Testis (tissue), 3 donors: Measurements from ENCODE around the gene EXOC3L4. TPM values are rescaled to one million over a fixed set of nuclear protein-coding genes. Genes with fewer than 3 reads are reported as not detected.
"Not testable (repeated sequence)": the region's sequence is repeated elsewhere in the genome, so short reads cannot be mapped to it uniquely, and the experiment has no call there.

Experiments used
- DNase-seq: peaks from one replicate; pipeline ENCODE4 v3.0.0-alpha.2; 2019
- H3K27ac ChIP-seq, 2 donors: fragments of 200-600 bp; sonication (generic); one replicate each; pipeline ENCODE4 v1.5.1; 2019
- H3K27me3 ChIP-seq: fragments of 200-600 bp; sonication (generic); one replicate; pipeline ENCODE4 v1.5.1; 2019
- H3K36me3 ChIP-seq: fragments of 200-600 bp; sonication (generic); one replicate; pipeline ENCODE4 v1.5.1; 2017; ENCODE audit warnings: low read depth; ENCODE audit errors: missing control alignments
- H3K4me1 ChIP-seq: fragments of 200-600 bp; sonication (generic); one replicate; pipeline ENCODE4 v1.5.1; 2019
- H3K4me3 ChIP-seq, 2 donors: fragments of 200-600 bp; sonication (generic); one replicate each; pipeline ENCODE4 v1.5.1; 2017 to 2019
- H3K9me3 ChIP-seq: fragments of 200-600 bp; sonication (generic); one replicate; pipeline ENCODE4 v1.5.1; 2017
- CTCF ChIP-seq, 3 experiments: fragments of 450-650 bp in 2 of 3; fragments of 200-600 bp in 1 of 3; sonication (generic) in 1 of 3; IDR thresholded peaks; one replicate each; pipeline ENCODE4 v1.5.1; 2016 to 2019; ENCODE audit warnings: antibody characterized with exemption in 3 of 3, mild to moderate bottlenecking in 2 of 3, moderate library complexity in 1 of 3
- POLR2A ChIP-seq: fragments of 450-650 bp; IDR thresholded peaks from one replicate; pipeline ENCODE4 v1.6.1; 2017; ENCODE audit warnings: antibody characterized with exemption, mild to moderate bottlenecking, moderate library complexity
- WGBS, 2 donors: methylation state at CpG; one replicate each; pipeline ENCODE4 v1.1.5; 2018; 5-methylcytosine and 5-hydroxymethylcytosine counted together
- intact Hi-C: fragments of 100-400 bp; cut with DNase I; formaldehyde crosslinking; loops from one replicate; pipeline ENCODE4 v1.15.1; 2023; ENCODE audit warnings: low total_unique reads
- polyA plus RNA-seq: library from polyadenylated mRNA; stranded (reverse); fragments of 350-450 nt; fragmentation: Illumina TruSeq; extraction: RNeasy Lipid Tissue Mini Kit (QIAGEN cat#74804); gene quantifications from one replicate; pipeline ENCODE4 v1.2.3, GENCODE V29; 2014; ENCODE audit warnings: low read depth, low replicate concordance; ENCODE audit not compliant: insufficient read depth
- total RNA-seq, 2 donors: library from RNA; depleted of rRNA; stranded (reverse); fragments of >200 nt; gene quantifications; one replicate each; pipeline ENCODE4 v1.2.3, GENCODE V29; 2016

EXOC3L4 gene
- total and polyA plus RNA-seq, 3 donors from 2014 or later: 1.0 to 2.4 (median 2.4) TPM

DNA sequence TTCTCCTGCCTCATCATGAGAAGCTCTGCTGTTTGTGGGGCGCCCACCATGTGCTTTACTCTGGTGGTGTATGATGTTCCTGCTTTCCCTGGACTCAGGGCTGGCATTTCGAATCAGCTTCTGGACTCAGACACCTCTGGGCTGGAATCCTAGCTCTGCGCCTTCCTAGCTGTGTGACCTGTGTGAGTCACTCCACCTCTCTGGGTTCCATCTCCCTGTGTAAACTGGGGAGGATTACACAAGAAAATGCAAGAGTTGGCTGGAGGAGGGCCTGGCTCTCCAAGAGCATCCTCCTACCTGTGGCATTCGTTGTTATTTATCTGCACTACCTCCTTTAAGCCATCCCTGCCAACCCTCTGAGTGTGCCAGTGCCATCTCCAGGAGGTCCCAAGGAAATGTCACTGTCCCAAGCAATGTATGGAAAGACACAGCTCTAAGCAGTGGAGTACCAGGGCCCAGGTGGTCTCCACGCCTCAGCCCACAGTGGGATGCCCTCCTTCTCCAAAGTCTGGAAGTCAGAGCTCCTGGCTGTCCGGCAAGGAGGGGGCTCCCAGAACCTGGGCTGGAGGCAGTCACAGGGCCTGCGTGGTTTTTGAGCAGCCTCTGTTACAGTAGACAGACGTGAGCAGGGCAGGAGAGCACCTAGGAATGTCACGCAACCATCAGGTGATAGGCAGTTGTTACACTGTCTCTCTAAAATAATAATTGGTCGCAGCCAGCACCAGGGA is 21.5 kb downstream of the EXOC3L4 start:
- H3K4me3 ChIP-seq: no peak overlapping the region
- WGBS, 2 donors: 87 to 89% methylated on average over 10 of the region's 10 CpGs
- H3K27ac ChIP-seq: peak overlapping the region in 1 of 2 donors; percentile 31
- intact Hi-C loops: no loop called here
- no peak for DNase-seq
- TF ChIP-seq POLR2A (no peak), CTCF (IDR thresholded peaks at IDR 0.05) (no peak)
- H3K27me3 ChIP-seq: no peaks in the 10 kb centered on the region
- H3K4me1 ChIP-seq: peaks cover 15% of the 10 kb centered on the region
- H3K9me3 ChIP-seq: no peaks in the 10 kb centered on the region
- no peaks in the 10 kb centered on the region for H3K36me3 ChIP-seq

DNA sequence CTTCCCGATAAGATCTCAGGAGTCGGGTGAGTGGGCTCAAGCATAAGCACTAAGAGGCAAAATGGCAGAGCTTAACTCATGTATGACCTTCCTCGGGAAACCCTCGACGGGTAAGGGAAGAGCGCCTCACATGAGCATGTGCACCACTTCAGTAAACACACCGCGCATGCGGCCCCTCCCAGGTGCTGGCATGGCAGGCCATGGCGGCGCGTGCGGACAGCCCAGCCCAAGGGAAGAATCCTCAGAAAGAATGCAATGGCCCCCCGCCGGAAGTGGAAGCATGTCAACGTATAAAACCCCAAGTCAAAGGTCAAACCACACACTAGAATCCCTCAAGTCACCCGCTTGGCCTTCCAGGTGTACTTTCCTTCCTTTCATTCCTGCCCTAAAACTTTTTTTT is 22.1 kb downstream of the EXOC3L4 start:
- H3K27ac ChIP-seq: no peak overlapping the region
- intact Hi-C loops: no loop called here
- no peaks in the 10 kb centered on the region for H3K36me3 ChIP-seq
- 86 to 88% methylated on average over 17 of the region's 17 CpGs for WGBS, 2 donors
- TF ChIP-seq POLR2A: no peak
- no peak for TF ChIP-seq CTCF (IDR thresholded peaks at IDR 0.05)
- no peak for DNase-seq
- no peaks in the 10 kb centered on the region for H3K9me3 ChIP-seq
- H3K4me3 ChIP-seq: no peak overlapping the region
- H3K27me3 ChIP-seq: no peaks in the 10 kb centered on the region
- peaks cover 15% of the 10 kb centered on the region for H3K4me1 ChIP-seq

DNA sequence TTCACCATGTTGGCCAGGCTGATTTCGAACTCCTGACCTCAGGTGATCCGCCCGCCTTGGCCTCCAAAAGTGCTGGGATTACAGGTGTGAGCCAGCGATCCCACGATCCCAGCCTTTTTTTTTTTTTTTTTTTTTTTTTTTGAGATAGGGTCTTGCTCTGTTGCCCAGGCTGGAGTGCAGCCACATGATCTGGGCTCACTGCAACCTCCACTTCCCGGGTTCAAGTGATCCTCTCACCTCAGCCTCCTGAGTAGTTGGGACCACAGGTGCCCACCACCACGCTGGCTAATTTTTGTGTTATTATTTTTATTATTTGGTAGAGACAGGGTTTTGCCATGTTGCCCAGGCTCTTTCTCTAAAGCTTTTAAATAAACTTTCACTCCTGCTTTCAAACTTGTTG is 23.0 kb downstream of the EXOC3L4 start:
- H3K27ac ChIP-seq, H3K36me3 ChIP-seq: not testable (repeated sequence)

GRCh38 chr14:103118018-103118662 is 23.6 kb downstream of the EXOC3L4 start:
- no peaks in the 10 kb centered on the region for H3K27me3 ChIP-seq
- peak; percentile 85 for DNase-seq
- WGBS, 2 donors: 35 to 41% methylated on average over 8 to 10 of the region's 10 CpGs

More for the DNA sequence above, 23.0 kb downstream of the EXOC3L4 start:
- H3K9me3 ChIP-seq, H3K4me3 ChIP-seq, intact Hi-C loops, DNase-seq, H3K27me3 ChIP-seq: not testable (repeated sequence)
- H3K4me1 ChIP-seq: peaks cover 23% of the 10 kb centered on the region
- 93 to 96% methylated on average over 7 of the region's 7 CpGs for WGBS, 2 donors

More at GRCh38 chr14:103118018-103118662, 23.6 kb downstream of the EXOC3L4 start:
- peaks cover 28% of the 10 kb centered on the region for H3K4me1 ChIP-seq
- H3K9me3 ChIP-seq: no peaks in the 10 kb centered on the region
- H3K4me3 ChIP-seq: no peak overlapping the region
- no peak for TF ChIP-seq POLR2A
- no peak for TF ChIP-seq CTCF (IDR thresholded peaks at IDR 0.05)
- peak overlapping the region in 1 of 2 donors; percentile 68 for H3K27ac ChIP-seq
- intact Hi-C loops: no loop called here
- H3K36me3 ChIP-seq: no peaks in the 10 kb centered on the region
